Measurements from ENCODE around the gene PPP1R9B.

GRCh38 chr17:50175035-50175807 lies 24.7 kb upstream of the PPP1R9B start:
- TF ChIP-seq JUND (IDR thresholded peaks at IDR 0.05; ENCODE audit: low read length) (no peak), CEBPB (IDR thresholded peaks at IDR 0.05; ENCODE audit: low read depth, low read length) (no peak), CTCF (IDR thresholded peaks at IDR 0.05; ENCODE audit: control extremely low read depth in 1 of 3, insufficient read depth in 1 of 3, low read depth in 1 of 3, low read length in 3 of 3) (no peak), TEAD4 (IDR thresholded peaks at IDR 0.05; ENCODE audit: low read depth, low read length) (no peak), USF2 (IDR thresholded peaks at IDR 0.05; ENCODE audit: low read length) (no peak), SIX5 (IDR thresholded peaks at IDR 0.05; ENCODE audit: low read depth, low read length) (no peak), POLR2A (IDR thresholded peaks at IDR 0.05; ENCODE audit: control extremely low read depth in 1 of 2, low read depth in 2 of 2, low read length in 2 of 2) (no peak), CHD7 (IDR thresholded peaks at IDR 0.05; ENCODE audit: insufficient replicate concordance, low read length) (no peak), SAP30 (IDR thresholded peaks at IDR 0.05; ENCODE audit: insufficient read depth, insufficient replicate concordance, low read length) (no peak), RFX5 (IDR thresholded peaks at IDR 0.05; ENCODE audit: borderline replicate concordance, low read depth, low read length) (no peak)
